Hematopoietic multipotent progenitor cell treated with erythropoietin and hydrocortisone succinate and interleukin-3 and kit ligand, for 6 days (in vitro differentiated cells): ENCODE measurements around the gene PLEKHH2.

Experiments used
- DNase-seq: peaks from one replicate; pipeline ENCODE4 v3.0.0-alpha.2; 2015

Gene PLEKHH2

GRCh38 chr2:43764086-43764705 is 127.1 kb downstream of the PLEKHH2 start:
- DNase-seq: no peak

GRCh38 chr2:43766006-43766405 is 128.9 kb downstream of the PLEKHH2 start:
- DNase-seq: no peak

GRCh38 chr2:43773876-43774613 is 137.0 kb downstream of the PLEKHH2 start, which contains the start of gene DYNC2LI1:
Gene DYNC2LI1, plus strand, starts transcription at chr2:43774039. Its CDS starts 100 bp downstream, at chr2:43774139.
- peak; percentile 93 for DNase-seq

GRCh38 chr2:43774617-43775016 is 137.6 kb downstream of the PLEKHH2 start:
- no peak for DNase-seq

- no peak for DNase-seq
These were observed 139.3 kb downstream of the PLEKHH2 start for GRCh38 chr2:43776324-43776723.

GRCh38 chr2:43777306-43777926 is 140.4 kb downstream of the PLEKHH2 start:
- DNase-seq: no peak

GRCh38 chr2:43778233-43778632 is 141.2 kb downstream of the PLEKHH2 start:
- no peak for DNase-seq

GRCh38 chr2:43787895-43788294 is 150.8 kb downstream of the PLEKHH2 start:
- DNase-seq: no peak

- DNase-seq: no peak
These were observed 151.6 kb downstream of the PLEKHH2 start for GRCh38 chr2:43788646-43789045.

GRCh38 chr2:43790147-43790546 is 153.1 kb downstream of the PLEKHH2 start:
- no peak for DNase-seq

GRCh38 chr2:43791035-43791765 is 154.1 kb downstream of the PLEKHH2 start:
- no peak for DNase-seq

GRCh38 chr2:43792653-43793052 is 155.6 kb downstream of the PLEKHH2 start:
- DNase-seq: no peak

- DNase-seq: no peak
These were observed 157.9 kb downstream of the PLEKHH2 start for GRCh38 chr2:43794956-43795355.

- DNase-seq: no peak
These were observed 159.1 kb downstream of the PLEKHH2 start for GRCh38 chr2:43796206-43796605.

- DNase-seq: peak; percentile 29
These were observed 161.2 kb downstream of the PLEKHH2 start for GRCh38 chr2:43798300-43798699.

GRCh38 chr2:43800894-43801293 is 163.8 kb downstream of the PLEKHH2 start:
- no peak for DNase-seq

- DNase-seq: no peak
These were observed 165.1 kb downstream of the PLEKHH2 start for GRCh38 chr2:43802135-43802534.

- no peak for DNase-seq
These were observed 166.1 kb downstream of the PLEKHH2 start for GRCh38 chr2:43803113-43803512.

- DNase-seq: no peak
These were observed 169.6 kb downstream of the PLEKHH2 start for GRCh38 chr2:43806719-43807031.

- peak; percentile 8 for DNase-seq
These were observed 173.4 kb downstream of the PLEKHH2 start for GRCh38 chr2:43810452-43810851.

- DNase-seq: no peak
These were observed 173.8 kb downstream of the PLEKHH2 start for GRCh38 chr2:43810888-43811287.

- DNase-seq: no peak
These were observed 174.9 kb downstream of the PLEKHH2 start for GRCh38 chr2:43812006-43812405.

GRCh38 chr2:43812947-43813346 is 175.9 kb downstream of the PLEKHH2 start:
- DNase-seq: no peak

GRCh38 chr2:43814711-43815110 is 177.7 kb downstream of the PLEKHH2 start:
- DNase-seq: no peak
